MM.1S (cell line): Measurements from ENCODE around the gene CCDC74B.

ENCODE experiments used
- CTCF ChIP-seq: fragments of 300-600 bp; sonication (generic); IDR thresholded peaks from 2 replicates; pipeline ENCODE4 v1.5.1; 2016; ENCODE audit warnings: antibody characterized with exemption, low read length, mixed read lengths
- EZH2phosphoT487 ChIP-seq: fragments of 300-600 bp; sonication (generic); IDR thresholded peaks from 2 replicates; pipeline ENCODE4 v1.6.1; 2018; ENCODE audit warnings: antibody characterized with exemption, low read length

- TF ChIP-seq CTCF (no peak), EZH2phosphoT487 (no peak)
Observed at GRCh38 chr2:130185896-130186295, 41.0 kb upstream of the CCDC74B start.
